Stimulated activated CD4-positive, alpha-beta T cell treated with anti-CD3 and anti-CD28 coated beads, Interleukin-15, amount 100 ng/mL, for 1 hour (primary cell): ENCODE measurements around the gene DNAJC17.

ENCODE experiments used
- DNase-seq, 2 donors: peaks; one replicate each; pipeline ENCODE4 v3.0.0-alpha.2; 2020; ENCODE audit warnings: low read depth in 1 of 2, low spot score in 1 of 2

DNAJC17 gene, protein sequence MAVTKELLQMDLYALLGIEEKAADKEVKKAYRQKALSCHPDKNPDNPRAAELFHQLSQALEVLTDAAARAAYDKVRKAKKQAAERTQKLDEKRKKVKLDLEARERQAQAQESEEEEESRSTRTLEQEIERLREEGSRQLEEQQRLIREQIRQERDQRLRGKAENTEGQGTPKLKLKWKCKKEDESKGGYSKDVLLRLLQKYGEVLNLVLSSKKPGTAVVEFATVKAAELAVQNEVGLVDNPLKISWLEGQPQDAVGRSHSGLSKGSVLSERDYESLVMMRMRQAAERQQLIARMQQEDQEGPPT

DNA sequence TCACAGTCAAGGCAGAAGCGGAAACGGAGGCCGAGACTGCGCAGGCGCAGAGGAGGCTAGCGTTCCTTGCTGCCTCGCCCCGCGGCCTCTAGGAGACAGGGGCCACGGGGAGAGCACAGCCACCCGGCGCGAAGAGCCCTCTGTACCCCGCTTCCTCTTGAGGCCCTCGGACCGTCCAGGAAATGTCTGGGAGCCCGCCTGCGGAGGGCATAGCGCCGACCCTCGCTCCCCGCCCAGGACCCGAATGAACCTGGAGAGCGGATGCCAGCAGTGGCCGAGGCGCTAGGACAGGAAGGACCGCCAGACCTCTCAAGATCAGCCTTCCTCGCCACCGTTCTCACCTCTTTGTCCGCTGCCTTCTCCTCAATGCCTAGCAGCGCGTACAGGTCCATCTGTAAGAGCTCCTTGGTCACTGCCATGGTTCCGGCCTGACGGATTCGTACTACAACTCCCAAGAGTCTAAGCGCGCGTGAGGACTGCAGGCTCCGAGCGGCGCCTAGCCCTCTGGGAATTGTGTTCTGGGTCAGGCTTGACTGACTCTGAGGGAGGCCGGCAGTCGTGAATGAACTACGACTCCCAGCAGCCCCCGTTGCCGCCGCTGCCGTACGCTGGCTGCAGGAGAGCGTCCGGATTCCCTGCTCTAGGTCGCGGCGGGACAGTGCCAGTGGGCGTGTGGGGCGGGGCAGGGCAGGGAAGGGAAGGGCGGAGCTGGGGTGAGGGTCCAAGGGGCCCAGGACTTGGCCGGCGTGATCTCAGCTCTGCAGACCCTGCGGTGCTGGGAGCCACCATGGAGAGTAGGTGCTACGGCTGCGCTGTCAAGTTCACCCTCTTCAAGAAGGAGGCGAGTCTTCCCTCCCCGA lies at the start of gene DNAJC17, which contains the start of gene ZFYVE19:
TSS of gene DNAJC17 (minus strand) at position 446 of the 860 bp plus-strand sequence. CDS start at position 419, 27 bp downstream.
TSS of gene ZFYVE19 (plus strand) at position 62 of the 860 bp plus-strand sequence. CDS start at position 563, 501 bp downstream.
- peak; percentile 85 to 93 for DNase-seq

DNA sequence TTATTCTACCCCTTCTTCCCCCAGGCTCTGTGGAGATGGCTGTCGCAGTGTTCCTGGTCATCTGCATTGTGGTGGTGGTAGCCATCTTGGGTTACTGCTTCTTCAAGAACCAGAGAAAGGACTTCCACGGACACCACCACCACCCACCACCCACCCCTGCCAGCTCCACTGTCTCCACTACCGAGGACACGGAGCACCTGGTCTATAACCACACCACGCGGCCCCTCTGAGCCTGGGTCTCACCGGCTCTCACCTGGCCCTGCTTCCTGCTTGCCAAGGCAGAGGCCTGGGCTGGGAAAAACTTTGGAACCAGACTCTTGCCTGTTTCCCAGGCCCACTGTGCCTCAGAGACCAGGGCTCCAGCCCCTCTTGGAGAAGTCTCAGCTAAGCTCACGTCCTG lies 49.5 kb upstream of the DNAJC17 start:
- DNase-seq, result no peak

DNA sequence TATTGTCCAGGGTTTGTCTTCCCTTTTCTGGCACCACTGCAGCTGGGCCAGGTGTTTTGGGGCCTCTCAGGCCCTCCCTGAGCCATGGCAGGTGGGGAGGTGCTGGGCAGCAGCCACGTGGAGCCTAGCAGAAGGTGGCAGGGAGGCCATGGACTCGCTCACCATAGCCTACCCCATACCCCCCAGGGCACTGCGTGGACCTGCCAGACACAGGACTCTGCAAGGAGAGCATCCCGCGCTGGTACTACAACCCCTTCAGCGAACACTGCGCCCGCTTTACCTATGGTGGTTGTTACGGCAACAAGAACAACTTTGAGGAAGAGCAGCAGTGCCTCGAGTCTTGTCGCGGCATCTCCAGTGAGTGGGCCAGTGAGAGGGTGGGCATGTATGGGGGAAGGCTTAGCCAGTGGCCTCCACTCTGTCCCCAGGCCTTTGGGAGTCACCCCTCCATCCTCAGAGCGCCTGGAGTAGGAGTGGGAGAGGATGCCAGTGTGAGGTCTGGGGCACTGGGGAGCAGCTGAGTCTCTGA lies 48.5 kb upstream of the DNAJC17 start:
- DNase-seq, result no peak

DNA sequence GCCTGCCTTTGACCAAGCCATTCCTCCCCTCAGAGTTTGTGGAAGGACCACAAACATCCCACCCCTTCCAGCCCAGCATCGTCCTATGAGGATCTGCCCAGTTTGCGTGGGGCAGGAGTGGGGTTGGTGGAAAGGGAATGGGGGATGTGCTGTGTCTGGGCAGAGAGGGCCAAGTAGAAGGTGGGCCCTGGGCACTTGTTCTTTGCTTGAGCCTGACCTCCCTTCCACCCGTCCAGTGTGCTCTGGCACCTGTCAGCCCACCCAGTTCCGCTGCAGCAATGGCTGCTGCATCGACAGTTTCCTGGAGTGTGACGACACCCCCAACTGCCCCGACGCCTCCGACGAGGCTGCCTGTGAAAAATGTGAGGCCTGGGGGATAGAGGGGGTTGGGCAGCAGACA lies 46.9 kb upstream of the DNAJC17 start:
- DNase-seq, result no peak

DNA sequence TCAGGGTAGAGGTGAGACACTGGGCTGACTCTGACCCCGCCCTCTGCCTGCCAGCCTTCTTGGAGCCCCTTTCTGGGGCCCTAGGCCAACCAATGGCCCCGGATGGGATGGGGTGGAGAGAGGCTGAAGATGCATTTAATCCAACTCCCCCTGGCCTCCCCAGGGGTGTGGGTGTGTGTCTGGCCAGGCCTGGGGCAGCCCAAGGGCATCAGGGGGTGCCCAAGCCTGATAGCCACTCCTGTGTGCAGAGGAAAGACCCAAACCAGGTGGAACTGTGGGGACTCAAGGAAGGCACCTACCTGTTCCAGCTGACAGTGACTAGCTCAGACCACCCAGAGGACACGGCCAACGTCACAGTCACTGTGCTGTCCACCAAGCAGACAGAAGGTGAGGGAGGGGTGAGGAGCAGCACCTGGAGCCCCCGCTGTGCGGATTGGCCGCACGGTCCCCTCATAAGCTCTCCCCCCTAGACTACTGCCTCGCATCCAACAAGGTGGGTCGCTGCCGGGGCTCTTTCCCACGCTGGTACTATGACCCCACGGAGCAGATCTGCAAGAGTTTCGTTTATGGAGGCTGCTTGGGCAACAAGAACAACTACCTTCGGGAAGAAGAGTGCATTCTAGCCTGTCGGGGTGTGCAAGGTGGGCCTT lies 46.1 kb upstream of the DNAJC17 start:
- no peak for DNase-seq

DNA sequence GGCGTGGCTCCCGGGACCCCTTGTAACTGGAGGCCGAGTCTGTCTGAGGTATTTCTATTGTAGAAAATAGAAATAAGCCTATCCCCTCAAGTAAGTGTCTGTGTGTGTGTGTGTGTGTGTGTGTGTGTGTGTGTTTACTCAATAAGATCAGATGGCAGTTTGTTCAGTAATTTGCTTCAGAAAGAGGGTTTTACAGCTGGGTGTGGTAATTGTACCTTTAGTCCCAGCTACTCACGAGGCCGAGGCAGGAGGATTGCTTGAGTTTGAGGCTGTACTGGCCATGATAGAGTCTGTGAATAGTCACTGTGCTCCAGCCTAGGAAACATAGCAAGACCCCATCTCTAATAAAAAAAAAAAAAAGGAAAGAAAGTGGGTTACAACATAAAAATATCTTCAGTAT lies 45.3 kb upstream of the DNAJC17 start:
- no peak for DNase-seq

DNA sequence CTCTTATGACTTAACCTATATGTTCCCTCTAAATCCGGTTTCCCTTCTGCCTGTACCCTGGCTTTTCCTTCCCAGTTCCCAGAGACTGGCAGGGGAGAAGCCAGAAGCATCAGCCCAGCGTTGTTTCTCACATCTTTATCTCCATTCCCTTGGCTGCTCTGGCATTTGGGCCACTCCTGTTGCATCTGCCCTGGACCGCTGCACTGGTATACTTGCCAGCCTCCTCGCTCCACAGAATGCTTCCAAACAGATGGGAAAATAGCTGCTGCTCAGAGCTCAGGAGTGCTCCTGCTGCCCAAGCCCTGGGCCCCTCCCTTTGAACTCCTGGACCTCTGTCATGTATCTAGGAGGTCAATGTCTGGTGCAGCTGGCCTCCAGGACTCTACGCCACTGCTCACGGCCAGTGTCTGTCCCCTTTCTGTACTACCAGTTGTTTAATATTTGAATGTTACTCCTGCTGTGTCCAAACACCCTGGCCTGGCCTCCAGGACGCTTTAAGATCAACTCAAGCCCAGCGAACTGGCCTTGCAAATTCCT lies 43.4 kb upstream of the DNAJC17 start:
- DNase-seq, result no peak

DNA sequence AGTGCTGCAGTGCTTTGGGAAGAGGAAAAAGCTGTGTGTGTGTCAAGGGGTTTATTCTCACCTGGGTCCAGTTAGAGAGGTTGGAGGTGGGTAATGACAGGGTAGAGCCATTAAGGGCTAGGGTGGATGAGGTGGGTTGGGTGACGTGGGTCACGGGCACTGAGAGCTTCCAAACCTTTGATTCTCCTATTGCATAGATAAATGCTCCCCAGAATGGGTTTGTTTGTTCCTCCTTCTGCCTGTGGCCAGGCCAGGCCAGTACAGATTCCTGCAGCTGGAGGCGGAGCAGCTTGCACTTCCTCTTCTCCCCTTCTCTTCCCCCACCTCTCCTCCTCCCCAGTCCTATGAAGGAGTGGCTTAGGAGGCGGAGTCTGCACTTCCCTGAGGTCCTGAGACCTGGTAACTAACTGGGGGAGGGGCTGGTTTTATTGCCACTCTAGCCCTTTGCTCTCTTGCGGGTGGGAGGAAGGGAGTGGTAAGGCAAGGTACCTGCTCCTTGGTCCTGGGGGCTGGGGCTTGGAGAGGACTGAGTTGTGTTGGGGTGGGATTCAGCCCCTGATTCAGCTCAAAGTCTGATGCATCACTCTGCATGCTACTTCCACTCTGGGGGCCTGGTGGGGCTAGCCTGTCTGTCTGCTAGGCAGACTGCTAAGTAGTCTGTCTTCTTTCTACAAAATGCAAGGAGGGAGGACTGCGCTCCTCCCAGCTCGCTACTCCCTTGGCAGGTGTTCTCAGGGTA lies 40.1 kb upstream of the DNAJC17 start:
- no peak for DNase-seq

DNA sequence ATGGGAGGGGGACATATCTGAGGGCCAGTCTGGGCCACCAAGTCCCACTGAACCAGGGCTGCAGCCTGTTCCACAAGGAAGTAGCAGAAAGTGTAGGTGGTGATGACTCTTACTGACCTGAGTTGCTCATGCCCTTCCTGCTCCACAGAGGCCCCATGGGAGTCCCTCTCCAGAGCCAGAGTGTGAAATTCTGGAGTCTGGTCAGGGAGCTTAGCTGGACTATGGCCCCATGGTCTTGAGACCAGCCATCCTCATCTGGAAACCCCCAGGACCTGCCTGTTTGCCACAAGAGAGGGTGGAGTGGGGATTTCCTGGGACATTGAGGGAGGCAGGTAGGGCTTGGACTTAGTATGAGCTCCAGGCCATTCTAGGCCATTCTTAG lies 39.6 kb upstream of the DNAJC17 start:
- DNase-seq, result no peak

DNA sequence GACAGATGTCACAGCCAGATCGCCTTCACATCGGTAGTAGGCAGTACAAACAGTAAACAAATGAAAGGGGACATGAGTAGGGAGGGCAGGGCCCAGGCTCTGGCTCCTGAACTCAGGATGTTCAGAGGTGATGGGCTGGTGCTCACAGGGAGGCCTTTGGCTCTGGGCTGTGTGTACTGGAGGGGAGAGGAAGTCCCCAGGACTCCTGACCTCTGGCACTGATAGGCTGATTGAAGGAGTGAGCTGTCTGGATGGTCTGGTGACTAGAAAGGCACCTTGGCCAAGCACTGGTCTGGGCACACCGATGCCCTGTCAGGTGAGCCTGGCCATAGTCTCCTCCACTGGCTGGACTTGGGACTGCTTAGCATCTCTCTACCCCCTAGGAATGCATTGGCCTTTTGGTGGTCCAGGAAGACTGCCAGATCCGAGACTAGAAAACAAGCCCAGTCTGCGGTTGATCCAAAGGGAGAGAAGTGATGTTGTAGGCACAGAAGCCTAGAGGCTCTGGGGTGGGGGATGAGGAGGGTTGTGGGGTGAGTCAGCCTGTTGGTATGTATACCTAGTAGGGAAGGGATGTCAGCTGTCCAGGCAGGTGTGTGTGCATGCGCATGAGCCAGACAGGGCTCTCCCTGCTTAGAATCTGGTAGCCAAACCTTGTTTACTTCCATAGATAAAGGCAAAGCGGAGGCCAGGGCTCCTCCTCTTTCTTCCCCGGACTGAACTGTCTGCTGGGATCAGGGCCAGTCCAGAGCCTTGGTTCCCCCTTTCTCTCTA lies 38.4 kb upstream of the DNAJC17 start:
- no peak for DNase-seq

DNA sequence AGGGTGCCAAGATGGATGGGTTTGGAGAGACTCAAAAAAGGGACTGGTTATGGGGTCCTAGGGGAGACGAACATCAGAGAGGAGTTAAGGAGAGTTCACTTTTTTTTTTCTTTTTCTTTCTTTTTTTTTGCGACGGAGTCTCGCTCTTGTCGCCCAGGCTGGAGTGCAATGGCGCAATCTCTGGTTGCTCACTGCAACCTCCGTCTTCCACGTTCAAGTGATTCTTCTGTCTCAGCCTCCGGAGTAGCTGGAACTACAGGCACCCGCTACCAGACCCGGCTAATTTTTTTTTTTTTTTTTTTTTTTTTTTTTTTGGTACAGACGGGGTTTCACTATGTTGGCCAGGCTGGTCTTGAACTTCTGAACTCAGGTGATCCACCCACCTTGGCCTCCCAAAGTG lies 37.8 kb upstream of the DNAJC17 start:
- no peak for DNase-seq

DNA sequence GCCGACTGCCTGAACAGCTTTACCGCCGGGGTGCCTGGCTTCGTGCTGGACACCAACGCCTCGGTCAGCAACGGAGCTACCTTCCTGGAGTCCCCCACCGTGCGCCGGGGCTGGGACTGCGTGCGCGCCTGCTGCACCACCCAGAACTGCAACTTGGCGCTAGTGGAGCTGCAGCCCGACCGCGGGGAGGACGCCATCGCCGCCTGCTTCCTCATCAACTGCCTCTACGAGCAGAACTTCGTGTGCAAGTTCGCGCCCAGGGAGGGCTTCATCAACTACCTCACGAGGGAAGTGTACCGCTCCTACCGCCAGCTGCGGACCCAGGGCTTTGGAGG lies 37.4 kb upstream of the DNAJC17 start:
- peak in 1 of 2 donors; percentile 22 for DNase-seq

DNA sequence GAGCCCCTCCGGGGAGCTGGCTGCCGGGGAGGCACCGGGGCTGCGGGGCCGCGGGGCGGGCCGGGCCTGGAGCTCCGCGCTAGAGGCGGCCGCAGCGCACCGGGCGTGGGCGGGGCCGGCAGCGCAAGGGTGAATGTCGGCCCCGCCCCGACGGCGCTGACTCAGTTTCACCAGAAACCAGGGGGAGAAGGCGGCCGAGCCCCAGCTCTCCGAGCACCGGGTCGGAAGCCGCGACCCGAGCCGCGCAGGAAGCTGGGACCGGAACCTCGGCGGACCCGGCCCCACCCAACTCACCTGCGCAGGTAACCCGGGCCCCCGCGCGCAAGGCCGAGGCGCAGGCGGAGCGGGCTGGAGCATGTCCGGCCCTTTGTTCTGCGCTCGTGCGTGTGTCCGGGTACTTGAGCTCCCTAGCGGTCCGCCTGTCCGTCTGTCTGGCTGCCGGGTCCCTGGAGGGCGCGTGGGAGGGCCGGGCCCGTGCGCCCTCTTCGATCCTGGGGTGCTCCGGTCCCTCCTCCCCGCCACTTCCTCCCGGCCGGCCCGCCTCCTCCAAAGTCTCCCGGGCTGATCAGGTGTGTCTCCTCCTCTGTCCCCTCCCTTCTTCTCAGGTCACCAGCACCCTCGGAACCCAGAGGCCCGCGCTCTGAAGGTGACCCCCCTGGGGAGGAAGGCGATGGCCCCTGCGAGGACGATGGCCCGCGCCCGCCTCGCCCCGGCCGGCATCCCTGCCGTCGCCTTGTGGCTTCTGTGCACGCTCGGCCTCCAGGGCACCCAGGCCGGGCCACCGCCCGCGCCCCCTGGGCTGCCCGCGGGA lies 36.8 kb upstream of the DNAJC17 start, which contains the start of gene SPINT1:
TSS of gene SPINT1 (plus strand) at position 164 of the 811 bp plus-strand sequence. CDS start at position 671, 507 bp downstream.
- peak in 1 of 2 donors; percentile 69 for DNase-seq

DNA sequence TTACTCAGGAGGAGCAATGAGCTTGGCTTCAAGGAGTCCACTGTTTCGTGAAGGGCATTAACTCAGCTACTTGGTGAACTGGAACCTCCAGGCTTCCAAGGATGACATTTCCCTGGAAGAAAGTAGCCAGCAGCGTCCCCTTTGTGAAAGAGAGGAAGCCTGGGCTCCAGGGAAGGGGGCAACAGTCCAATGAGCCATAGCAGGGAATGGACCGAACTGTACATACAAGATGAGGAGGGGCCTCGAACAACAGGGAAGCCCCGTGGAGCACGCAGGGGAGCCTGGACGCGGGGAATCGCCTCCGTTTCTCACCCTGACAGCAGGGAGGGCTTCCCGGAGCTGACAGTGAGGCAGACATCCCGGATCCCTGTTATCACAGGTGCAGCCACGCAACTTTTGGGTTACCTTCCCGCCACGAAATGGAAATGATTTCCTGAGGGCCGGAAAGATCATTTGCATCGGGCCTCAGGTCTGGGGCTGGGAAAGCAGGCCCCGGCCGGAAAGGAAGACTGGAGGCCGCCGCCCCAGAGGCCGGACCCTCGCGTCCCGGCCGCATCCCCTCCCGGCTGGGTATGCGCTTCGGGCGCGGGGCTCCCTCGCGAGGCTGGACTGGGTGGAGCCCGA lies 36.1 kb upstream of the DNAJC17 start:
- no peak for DNase-seq

DNA sequence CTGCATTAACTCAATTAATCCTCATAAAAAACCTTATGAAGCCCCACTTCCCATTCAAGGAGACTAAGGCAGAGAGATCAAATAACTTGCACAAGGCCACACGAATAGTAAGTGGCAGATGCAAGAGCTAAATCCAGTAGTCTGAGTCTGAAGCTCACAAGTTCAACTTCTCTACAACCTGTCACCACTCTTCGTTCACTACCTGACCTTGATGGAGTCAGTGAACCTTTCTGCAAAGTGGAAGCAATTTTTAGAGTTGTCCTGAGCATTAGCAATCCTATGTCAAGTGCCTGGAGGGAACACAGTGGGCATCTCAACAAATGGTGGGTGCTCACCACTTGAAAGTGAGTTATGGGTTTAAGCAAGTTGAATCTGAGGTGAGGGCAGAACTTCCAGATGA lies 34.5 kb upstream of the DNAJC17 start:
- no peak for DNase-seq

DNA sequence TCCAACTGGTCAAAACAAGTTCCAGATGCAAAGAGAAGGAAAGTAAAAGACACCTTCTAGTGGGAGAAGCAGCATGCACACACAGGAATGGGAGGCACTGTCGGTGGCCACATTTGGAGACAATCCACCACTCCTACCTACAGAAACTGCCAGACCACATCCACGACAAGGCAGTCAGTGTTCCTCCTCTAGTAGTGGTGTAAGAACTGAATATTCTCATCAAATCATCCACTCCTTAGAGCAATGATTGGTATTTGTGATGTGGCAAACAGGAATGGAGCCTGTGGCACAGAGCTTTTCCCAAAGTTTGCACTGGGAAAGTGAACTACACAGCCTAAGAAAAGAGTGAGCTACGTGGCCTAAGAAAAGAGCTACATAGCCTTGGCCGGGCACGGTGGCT lies 31.5 kb upstream of the DNAJC17 start:
- no peak for DNase-seq

DNA sequence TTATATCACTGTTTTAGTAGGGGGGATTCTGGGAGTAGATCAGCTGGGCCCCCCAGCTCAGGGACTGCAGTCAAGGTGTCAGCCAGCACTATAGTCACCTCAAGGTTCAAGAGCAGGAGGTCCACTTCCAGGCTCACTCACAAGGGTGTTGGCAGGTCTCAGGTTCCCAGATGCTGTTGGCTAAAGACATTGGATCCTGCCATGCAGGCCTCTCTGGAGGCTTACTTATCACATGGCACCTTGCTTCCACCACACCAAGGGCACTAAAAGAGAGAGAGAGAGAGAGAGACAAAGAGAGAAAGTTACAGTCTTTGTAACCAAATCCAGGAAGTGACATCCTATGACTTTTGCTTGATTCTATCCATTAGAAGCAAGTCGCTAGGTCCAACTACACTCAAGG lies 28.7 kb upstream of the DNAJC17 start:
- no peak for DNase-seq

DNA sequence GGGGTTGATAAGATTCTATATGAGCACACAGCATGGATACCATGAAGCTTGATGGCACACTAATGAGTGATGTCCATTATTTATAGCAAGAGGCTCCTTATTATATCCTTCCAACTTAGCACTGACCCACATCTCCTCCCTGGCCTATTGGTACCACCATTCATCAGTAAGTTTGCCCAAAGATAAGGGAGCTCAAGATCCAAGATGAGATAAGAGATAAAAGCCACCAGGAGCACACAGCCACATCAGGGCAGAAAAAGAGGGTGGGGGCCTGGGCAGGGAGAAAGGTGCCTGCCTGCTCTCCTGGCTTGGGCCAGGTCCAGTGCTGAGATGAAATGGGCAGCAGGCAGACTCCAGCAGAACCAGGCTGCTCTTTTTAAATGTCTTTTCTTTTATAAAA lies 25.6 kb upstream of the DNAJC17 start:
- no peak for DNase-seq

DNA sequence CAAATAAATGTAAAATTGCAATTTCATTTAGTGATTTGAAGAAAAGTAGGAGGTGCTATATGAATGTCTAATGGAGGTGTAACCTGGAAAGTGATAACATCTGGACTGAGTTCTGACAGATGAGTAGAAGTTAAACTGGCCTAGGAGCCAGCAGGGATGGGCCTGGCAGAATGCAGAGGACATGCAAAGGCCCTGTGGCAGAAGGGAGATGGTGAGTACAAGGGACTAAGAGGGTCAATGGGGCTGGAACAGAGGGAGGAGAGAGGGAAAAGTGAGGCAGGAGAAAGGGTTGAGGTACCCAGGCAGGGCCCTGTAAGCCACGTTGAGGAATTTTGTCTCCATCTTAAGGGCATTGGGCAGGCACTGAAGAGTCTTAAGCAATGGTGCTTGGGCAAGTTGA lies 24.6 kb upstream of the DNAJC17 start:
- no peak for DNase-seq
